ENCODE measurements around the gene CNPPD1.

Gene CNPPD1

GRCh38 chr2:219131744-219132143 is 45.0 kb downstream of the CNPPD1 start:
- Mint-ChIP-seq H3K4me3 (no peak overlapping the region), H3K36me3 (ENCODE audit: low read depth) (no peaks in the 10 kb centered on the region), H3K27me3 (ENCODE audit: low read depth) (no peaks in the 10 kb centered on the region), H3K9me3 (no peaks in the 10 kb centered on the region), H3K27ac (no peak overlapping the region), H3K4me1 (no peaks in the 10 kb centered on the region)
- TF ChIP-seq CTCF (IDR thresholded peaks at IDR 0.05; ENCODE audit: unreplicated experiment in 3 of 3): no peak

GRCh38 chr2:219131327-219131726 is 45.4 kb downstream of the CNPPD1 start:
- no peak overlapping the region for H3K4me3 Mint-ChIP-seq
- H3K36me3 Mint-ChIP-seq (ENCODE audit: low read depth): no peaks in the 10 kb centered on the region
- no peak overlapping the region for H3K27ac Mint-ChIP-seq
- no peaks in the 10 kb centered on the region for H3K9me3 Mint-ChIP-seq
- no peaks in the 10 kb centered on the region for H3K27me3 Mint-ChIP-seq (ENCODE audit: low read depth)
- no peaks in the 10 kb centered on the region for H3K4me1 Mint-ChIP-seq
- no peak for TF ChIP-seq CTCF (IDR thresholded peaks at IDR 0.05; ENCODE audit: unreplicated experiment in 3 of 3)

- Mint-ChIP-seq H3K36me3 (ENCODE audit: low read depth) (no peaks in the 10 kb centered on the region), H3K4me1 (peaks cover 5% of the 10 kb centered on the region), H3K27me3 (ENCODE audit: low read depth) (no peaks in the 10 kb centered on the region), H3K4me3 (no peak overlapping the region), H3K27ac (no peak overlapping the region), H3K9me3 (no peaks in the 10 kb centered on the region)
- no peak for TF ChIP-seq CTCF (IDR thresholded peaks at IDR 0.05; ENCODE audit: unreplicated experiment in 3 of 3)
These were observed 47.1 kb downstream of the CNPPD1 start for GRCh38 chr2:219129589-219129988.

- H3K4me3 Mint-ChIP-seq: no peak overlapping the region
- no peaks in the 10 kb centered on the region for H3K36me3 Mint-ChIP-seq (ENCODE audit: low read depth)
- peaks cover 9% of the 10 kb centered on the region for H3K4me1 Mint-ChIP-seq
- H3K9me3 Mint-ChIP-seq: no peaks in the 10 kb centered on the region
- no peak for TF ChIP-seq CTCF (IDR thresholded peaks at IDR 0.05; ENCODE audit: unreplicated experiment in 3 of 3)
- no peaks in the 10 kb centered on the region for H3K27me3 Mint-ChIP-seq (ENCODE audit: low read depth)
- no peak overlapping the region for H3K27ac Mint-ChIP-seq
These were observed 48.3 kb downstream of the CNPPD1 start for GRCh38 chr2:219128396-219128795.

GRCh38 chr2:219127037-219127635 is 49.6 kb downstream of the CNPPD1 start:
- no peaks in the 10 kb centered on the region for H3K27me3 Mint-ChIP-seq (ENCODE audit: low read depth)
- peaks cover 9% of the 10 kb centered on the region for H3K4me1 Mint-ChIP-seq
- H3K36me3 Mint-ChIP-seq (ENCODE audit: low read depth): no peaks in the 10 kb centered on the region
- H3K4me3 Mint-ChIP-seq: no peak overlapping the region
- TF ChIP-seq CTCF (IDR thresholded peaks at IDR 0.05; ENCODE audit: unreplicated experiment in 3 of 3): no peak
- no peak overlapping the region for H3K27ac Mint-ChIP-seq
- no peaks in the 10 kb centered on the region for H3K9me3 Mint-ChIP-seq

- no peak overlapping the region for H3K27ac Mint-ChIP-seq
- H3K27me3 Mint-ChIP-seq (ENCODE audit: low read depth): no peaks in the 10 kb centered on the region
- no peak for TF ChIP-seq CTCF (IDR thresholded peaks at IDR 0.05; ENCODE audit: unreplicated experiment in 3 of 3)
- H3K4me1 Mint-ChIP-seq: peaks cover 9% of the 10 kb centered on the region
- H3K4me3 Mint-ChIP-seq: no peak overlapping the region
- H3K36me3 Mint-ChIP-seq (ENCODE audit: low read depth): no peaks in the 10 kb centered on the region
- H3K9me3 Mint-ChIP-seq: no peaks in the 10 kb centered on the region
These were observed 50.2 kb downstream of the CNPPD1 start for GRCh38 chr2:219126555-219126954.

All from nephron (organoid).